HPDE6-E6E7 (cell line): ENCODE data around the gene MAD1L1.
"Not testable (repeated sequence)": the region's sequence is repeated elsewhere in the genome, so short reads cannot be mapped to it uniquely, and the experiment has no call there.

Experiments used
- DNase-seq: peaks from one replicate; pipeline ENCODE4 v3.0.0; 2011; ENCODE audit warnings: missing footprints; ENCODE audit errors: extremely low spot score

Gene MAD1L1

DNA sequence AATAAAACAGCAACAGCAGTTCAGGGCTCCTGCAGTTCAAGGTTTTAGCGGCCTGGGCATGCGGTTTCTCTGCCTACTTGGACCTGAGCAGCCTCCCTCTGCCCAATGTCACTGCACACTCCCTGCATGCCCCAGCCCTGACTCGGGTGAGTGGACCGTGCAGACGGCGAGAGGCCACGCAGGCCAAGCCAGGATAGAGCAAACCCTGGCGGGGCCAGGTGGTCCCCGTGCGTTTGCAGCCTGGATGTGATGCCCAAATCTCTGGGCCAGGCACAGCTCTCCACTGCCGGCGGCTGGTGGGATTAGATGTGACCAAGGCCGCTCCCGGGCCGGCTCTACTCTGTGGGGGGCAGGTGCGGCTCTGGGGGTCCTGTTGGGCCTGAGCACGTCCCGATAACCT lies 392.0 kb downstream of the MAD1L1 start:
- DNase-seq: not testable (repeated sequence)

DNA sequence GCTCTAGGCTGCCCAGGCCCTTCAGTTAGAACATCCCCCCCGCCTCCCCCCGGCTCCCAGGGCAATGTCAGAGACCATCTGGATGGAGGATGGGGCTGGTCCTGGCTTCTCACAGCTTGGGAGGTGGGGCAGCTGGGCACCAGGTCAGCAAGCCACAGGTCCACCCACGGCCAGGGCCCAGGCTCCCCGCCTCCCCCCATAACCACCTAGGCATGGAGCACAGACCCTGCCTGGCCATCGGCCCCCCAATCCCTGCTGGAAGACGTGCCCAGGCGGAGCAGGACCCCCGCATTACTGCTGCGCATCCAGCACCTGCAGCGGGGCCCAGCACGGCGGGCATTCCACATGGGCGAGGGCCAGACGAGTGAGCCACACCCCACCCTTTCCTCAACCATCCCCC lies 393.0 kb downstream of the MAD1L1 start:
- DNase-seq: no peak

DNA sequence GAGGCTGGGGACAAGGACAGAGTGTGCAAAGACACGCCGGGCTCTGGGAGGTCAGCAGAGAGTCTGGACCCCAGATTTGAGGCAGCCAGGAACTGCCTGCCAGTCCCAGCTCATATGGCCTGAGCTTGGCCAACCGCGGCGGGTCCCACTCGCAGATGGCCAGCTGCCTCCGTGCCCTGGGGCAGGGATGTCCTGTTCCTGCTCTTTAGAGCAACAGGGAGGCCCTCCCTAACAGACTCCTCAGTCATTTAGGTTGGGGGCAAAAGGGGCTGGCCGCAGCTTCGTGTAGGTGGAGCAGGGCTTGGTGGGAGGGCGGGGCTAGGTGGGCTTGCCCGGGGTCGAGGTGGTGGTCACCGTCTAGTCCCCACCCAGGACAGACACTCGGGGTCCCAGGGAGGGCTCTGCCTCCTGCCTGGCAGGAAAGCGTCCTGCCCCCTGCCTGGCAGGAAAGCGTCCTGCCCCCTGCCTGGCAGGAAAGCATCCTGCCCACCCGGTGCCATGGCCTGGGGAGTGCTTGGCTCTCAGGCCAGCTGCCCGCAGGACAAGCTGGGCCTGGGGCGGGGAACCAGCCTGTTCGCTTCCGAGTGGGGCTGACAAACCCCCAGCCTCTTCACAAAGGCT lies 393.7 kb downstream of the MAD1L1 start:
- not testable (repeated sequence) for DNase-seq

DNA sequence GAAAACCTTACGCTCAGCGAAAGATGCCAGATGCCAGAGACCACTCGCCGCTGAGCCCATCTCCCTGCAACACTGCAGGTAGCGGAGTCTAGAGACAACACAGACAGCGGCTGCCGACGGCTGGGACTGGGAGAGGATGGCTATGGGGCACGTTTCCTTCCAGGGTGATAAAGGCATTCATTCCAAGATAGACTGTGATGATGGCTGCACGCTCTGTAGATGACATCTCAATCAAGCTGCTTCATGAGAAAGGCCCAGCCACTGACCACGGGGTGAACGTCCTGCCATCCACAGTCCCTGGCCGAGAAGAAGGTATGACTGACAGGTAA lies 394.2 kb downstream of the MAD1L1 start:
- DNase-seq: not testable (repeated sequence)

DNA sequence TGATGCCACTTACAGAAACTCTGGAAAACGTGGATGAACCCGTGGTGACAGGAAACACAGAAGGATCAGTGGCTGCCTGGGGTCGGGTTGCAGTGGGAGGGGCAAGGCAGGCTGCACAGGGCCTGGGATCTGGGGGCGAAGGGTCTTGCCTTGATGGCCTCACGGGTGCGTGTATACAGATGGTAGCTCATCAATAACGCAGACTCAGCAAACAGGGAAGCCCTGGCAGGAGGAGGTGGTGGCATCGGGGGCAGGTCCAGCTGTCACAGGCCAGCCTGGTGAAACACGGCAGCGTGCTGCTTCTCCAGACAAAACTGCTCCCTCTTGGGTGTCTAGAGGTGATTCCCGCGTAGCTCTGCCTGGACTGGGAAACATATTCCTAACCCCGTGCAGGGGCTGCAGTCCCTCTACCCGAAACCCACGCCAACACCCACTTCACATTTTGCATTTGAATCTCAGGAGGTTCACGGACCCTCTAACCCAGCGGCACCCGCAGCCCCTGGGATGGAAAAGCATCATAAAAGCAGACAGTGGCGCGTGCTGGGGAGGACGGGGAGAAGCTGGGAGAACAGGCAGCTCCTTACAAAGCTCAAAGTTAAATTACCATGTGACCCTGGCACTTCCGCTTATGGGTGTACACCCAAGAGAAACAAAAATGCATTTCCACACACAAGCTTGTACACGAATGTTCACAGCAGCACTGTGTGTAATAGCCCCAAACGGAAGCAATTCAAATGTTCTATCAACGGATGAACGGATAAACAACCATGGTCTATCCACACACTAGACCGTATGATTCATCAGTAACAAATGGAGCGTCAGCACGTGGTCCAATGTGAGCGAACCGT lies 394.8 kb downstream of the MAD1L1 start:
- DNase-seq: not testable (repeated sequence)

DNA sequence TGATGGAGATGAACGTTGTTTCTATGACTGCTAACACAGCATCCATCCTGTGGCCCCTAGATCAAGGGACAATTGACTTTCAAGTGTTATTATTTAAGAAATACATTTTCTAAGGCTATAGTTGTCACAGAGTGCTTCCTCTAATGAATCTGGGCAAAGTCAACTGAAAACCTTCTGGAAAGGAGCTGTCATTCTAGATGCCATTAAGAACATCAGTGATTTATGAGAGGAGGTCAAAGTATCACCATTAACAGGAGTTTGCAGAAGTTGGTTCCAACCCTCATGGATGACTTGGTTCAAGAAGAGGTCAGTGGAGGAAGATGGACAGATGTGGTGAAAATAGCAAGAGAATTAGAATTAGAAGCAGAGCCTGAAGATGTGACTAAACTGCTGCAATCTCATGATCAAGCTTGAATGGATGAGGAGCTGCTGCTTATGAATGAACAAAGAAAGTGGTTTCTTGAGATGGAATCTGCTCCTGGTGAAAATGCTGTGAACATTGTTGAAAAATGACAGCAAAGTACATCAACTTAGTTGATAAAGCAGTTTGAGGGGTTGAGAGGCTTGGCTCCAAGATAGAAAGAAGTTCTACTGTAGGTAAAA lies 400.7 kb downstream of the MAD1L1 start:
- DNase-seq: not testable (repeated sequence)

DNA sequence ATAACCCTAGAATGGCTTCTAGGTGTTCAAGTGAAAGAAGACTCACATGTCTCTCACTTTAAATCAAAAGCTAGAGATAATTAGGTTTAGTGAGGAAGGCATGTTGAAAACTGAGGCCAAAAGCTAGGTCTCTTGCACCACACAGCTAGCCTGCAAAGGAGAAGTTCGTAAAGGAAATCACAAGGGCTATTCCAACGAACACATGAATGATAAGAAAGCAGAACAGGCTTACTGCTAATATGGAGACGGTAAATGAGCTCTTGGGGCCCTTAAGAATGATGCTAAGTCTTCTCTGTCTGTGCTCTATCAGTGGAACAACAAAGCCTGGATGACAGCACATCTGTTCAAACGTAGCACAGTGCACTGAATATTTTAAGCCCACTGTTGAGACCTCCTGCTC lies 401.3 kb downstream of the MAD1L1 start:
- not testable (repeated sequence) for DNase-seq

DNA sequence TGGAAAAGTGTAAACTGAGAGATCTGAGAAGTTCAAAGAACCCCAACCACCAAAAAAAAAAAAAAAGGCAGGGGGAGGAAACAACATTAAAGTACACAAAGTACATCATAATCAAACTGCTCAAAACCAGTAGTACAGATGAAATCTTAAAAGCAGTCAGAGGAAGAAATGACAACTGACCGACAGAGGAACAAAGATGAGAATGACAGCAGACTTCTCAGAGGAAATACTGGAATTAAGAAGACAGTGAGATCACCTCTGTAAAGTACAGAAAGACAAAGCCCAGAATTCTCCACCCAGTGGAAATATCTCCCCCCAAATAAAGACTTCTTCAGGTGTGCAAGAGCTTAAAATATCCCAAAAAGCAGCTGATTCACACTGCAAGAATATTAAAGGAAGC lies 403.1 kb downstream of the MAD1L1 start:
- not testable (repeated sequence) for DNase-seq

DNA sequence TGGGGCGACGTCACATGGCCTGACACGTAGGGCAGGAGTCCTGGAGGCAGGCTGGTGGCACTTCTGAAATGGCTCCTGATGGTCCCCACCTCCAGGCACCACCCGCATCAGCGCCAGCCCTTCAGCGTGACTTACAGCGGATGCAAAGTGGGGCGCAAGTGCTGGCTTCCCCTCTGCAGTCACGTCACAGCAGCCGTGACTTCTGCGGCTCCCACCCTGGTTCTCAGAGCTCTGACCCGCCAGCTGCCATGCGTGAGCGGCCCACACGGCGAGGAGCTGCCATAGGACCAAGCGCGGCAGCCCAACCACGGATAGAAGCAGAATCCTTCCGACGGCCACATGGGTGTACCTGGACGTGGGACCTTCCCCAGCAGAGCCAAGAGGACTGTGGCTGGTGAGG lies 403.6 kb downstream of the MAD1L1 start:
- DNase-seq: no peak

DNA sequence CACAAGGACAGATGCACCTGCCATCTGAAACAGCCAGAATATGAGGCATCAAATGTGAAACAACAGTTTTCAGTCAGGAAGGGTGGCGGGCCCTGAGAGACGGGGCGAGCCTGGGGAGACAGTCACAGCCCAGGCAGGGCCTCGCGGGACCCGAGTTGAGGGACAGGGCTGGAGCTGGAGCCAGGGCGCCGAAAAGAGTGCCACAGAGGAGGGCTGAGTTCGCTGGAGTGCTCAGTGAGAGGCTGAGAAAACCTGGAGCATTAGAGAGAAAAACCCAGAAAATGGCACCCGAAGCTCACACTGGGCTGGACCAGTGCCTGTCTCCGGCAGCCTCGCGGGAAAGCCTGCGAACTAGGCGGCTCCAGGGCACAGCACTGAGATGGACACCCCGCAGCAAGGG lies 404.6 kb downstream of the MAD1L1 start:
- not testable (repeated sequence) for DNase-seq

DNA sequence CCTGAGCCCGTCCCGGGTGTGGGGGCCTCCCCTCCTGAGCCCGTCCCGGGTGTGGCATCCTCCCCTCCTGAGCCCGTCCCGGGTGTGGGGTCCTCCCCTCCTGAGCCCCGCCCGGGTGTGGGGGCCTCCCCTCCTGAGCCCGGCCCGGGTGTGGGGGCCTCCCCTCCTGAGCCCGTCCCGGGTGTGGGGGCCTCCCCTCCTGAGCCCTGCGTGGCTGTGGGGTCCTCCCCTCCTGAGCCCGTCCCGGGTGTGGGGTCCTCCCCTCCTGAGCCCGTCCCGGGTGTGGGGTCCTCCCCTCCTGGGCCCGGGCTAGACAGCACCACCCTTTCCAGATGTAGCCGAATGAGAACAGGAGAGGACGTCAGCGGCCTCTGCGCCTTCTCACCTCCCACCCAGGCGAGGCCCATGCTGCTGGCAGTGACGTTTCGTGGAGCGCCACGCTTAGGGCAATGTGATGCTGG lies 405.2 kb downstream of the MAD1L1 start:
- not testable (repeated sequence) for DNase-seq

DNA sequence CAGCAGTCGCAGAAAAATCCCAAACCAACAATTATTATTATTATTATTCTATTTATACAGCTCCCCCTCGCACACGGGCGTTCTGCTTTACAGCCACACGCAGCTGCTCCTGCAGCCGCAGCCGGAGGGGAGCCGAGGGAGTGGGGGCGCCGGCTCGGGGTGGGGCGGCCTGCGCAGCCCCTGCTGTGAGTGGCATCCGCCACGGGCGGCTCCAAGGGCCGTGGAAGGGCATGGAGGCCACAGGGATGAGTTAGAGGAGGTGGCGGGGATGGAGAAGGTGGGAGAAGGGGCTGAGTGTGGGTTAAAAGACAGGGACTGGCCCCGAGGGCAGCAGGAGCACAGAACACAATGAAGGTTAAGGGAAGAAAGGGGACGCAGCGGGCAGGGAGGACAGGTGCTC lies 405.8 kb downstream of the MAD1L1 start:
- not testable (repeated sequence) for DNase-seq

DNA sequence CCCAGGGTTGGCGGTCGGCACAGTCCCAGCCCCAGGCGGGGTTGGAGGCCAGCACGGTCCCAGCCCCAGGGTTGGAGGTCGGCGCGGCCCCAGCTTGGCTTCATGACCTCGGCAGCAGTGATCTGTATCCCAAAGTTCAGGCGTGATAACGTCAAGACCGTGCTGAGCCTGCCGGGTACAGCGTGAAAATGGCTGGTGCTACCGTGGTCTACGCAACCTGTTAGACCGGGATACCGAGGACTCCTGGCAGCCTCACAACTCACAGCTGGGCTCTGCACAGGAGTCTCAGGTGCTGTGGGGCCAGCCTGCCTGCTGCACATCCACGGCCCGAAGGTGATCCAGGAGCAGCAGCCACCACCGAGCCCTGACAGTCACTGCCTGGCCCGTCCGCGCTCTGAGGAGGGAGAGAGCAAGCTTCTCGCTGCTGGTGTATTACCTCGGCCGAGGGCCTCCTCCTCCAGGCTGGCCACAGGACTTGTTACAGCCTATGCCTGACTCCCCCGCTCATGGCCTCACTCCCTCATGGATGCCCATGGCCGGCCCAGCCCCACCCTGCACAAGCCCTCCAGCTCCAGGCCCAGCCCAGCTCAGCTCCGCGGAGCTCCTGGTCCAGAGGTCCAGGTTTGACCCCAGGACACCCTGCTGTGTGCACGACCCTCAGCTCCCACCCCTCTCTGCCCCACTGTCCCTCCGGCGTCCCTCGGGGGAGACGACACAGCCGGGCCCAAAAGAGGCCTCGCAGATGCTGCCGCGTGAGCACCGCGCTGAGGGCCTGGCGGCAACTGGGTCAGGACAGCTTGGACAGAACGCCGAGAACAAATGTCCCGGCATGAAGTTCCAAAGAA lies 406.6 kb downstream of the MAD1L1 start:
- DNase-seq: no peak

DNA sequence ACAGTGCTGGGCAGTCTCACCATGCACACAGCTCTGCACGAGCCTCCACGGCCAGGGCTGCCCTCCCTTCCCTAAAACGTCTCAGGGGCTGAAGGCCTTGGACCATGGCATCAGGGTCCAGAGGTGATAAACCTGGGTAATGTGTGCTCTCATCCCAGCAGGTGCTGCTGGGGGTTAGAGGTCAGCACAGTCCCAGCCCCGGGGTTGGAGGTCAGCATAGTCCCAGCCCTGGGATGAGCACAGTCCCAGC lies 407.2 kb downstream of the MAD1L1 start:
- not testable (repeated sequence) for DNase-seq

DNA sequence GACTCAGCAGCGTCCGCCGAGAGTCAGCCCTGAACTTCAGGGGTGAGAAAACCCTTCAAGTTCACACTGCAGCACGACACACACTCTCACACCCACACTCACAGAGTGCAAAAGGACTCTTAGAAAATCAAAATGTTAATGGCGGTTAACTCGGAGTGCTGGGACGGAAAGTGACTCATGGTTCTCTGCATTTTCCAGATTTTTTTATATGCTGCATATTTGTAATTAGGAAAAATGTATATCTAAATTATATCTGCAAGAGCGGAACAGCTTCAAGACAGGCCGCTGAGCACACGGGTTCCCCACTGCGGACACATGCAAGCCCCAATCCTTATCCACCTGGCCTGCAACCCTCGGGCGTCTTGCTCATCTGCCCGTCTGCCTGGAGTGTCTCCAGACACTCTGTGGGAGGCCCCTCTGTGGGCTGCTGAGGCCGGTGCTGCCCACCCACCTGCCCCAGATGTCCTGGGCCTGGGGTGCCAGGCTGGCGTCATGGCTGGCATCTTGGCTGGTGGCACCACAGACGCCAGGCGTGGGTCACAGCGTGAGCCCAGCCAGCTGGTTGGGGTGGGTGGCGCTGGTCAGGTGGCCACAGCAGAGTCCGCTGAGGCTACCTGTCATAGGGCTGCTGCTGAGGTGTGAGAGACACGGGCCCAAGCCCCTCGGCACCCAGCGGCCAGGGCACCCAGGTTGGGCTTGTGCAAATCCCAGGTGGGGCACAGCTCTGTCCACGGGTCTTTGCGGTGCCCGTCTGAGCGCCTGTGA lies 407.7 kb downstream of the MAD1L1 start:
- not testable (repeated sequence) for DNase-seq

DNA sequence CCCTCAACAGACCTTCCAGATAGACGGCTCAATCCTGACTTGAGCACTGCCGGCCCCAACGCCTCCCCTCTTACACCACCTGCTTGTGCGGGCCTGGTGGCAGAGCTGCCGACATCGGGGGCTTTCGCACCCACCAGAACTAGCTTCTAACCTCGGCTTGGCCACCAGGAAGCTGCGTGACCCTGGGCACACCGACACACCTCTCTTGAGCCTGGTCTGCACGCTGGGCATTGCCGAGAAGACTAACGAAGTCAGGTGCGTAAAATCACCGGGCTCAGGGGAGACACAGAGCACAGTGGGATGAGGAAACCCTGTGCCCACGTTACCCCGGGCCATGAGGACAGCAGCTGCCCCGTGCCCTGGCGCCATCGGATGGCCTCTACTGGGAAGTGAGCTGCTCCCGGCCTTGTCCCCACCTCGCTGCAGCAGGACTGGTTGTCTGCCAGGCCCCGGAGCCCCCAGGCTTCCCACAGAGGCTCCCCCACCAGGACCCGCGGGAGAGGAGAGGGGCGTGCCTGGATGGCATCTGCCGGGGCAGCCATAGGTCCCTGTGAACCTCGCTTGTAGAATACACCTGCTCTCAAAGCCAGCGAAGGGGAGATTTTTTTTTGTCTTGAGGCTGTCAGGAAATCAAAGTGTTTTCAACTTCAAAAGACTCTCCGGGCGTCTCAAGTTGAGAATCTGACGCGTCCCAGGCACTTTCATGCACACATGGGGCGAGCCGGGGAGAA lies 408.4 kb downstream of the MAD1L1 start:
- not testable (repeated sequence) for DNase-seq

DNA sequence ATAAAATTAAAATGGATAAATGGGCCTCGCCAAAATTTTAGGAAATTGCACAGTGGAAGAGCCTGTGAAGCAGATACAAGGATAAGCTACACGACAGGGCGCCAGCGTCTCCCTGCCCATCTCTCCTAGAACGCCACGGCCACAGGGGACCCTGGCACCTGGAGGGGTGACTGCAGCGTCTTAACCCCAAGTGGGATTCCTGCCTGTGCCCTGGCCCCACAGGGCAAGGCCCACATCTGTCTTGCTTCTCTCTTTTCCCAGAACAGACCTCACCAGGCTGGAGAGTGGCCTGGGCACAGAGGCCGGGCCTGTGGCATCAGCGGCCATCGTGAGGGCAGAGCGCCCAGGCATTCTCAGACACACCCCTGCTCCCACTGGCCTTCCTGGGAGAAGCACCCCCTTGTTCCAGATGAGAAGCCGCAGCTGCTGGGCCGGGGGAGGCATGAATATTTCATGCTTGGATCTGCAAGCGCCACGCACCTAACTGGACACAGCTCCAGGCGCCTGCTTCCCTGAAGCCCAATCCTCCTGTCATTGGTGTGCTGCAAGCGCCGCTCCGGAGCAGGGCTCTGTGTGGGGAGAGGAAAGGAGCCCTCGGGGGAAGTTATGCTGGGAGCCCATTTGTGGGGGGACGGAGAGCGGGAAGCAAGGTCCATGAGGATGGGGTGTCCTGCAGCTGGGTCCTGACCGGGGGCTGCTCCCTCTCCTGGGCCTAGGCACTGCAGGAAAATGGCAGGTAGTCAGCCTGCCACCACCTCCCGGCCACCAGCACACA lies 409.2 kb downstream of the MAD1L1 start:
- DNase-seq: no peak

DNA sequence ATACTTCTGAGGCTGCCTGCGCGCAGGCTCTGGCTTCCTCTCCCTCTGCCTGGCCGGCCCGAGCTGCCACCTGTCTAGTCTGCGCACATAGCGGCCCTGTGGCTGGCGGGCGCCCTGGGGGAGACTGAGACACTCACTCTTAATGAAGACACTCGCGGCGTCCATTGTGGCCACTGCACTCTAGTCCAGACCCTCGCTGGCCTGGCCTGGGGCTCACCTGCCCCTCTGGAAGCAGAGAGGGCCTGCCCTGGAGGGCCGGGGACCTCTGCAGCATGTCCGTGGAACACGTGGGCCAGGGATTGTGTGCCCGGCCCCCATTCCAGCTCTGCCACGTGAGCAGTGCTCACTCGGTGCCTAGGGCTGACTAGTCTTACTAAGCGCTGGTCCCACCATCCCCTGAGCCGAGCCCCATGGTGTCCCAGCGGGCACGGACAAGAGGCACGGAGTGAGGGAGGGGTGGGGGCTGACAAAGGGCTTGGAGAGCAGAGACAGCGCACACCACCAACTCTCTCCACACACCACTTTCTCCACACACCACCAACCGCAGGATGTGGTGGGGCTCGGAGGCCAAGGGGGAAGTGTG lies 413.4 kb downstream of the MAD1L1 start:
- DNase-seq: no peak

DNA sequence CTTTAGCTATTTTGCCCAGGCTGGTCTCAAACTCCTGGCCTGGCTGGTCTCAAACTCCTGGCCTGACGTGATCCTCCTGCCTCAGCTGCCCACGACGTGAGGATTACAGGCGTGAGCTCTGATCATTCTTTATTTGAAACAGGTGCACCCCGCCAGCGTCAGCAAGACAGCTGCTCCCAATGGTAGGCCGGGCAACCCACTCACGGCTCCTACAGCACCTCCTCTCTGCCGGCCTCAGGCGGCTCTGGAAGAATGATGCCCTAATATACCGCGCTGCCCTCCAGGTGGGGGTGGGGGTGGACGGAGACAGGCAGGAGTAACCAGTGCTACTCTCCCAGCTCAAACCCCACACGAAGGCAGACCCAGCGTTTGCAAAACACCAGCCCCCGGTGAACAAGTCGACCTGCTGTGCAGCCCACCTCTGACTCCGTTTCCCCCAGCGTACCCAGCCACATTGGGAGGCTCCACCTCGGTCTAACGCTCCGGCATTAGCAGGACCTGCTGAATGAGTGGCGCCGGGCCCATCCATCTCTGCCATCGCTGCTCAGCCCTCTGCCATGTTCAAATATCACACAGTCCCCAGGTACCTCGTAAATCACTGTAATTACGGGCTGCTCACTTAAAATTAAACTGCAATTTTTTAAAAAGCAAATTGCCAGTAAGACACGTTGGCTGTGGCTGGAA lies 414.0 kb downstream of the MAD1L1 start:
- no peak for DNase-seq
